Fibroblast of skin of right quadriceps (primary cell): ENCODE results near the gene SCGB3A1.

ENCODE experiments used
- DNase-seq: peaks from one replicate; pipeline ENCODE4 v3.0.0-alpha.2; 2013

The SCGB3A1 gene

GRCh38 chr5:180625125-180625790 lies 34.0 kb upstream of the SCGB3A1 start:
- DNase-seq: no peak

- DNase-seq: no peak
Observed at GRCh38 chr5:180624587-180624986, 33.3 kb upstream of the SCGB3A1 start.

- DNase-seq: no peak
Observed at GRCh38 chr5:180623844-180624243, 32.5 kb upstream of the SCGB3A1 start.

- no peak for DNase-seq
Observed at GRCh38 chr5:180623411-180623834, 32.1 kb upstream of the SCGB3A1 start.

- no peak for DNase-seq
Observed at GRCh38 chr5:180622910-180623309, 31.6 kb upstream of the SCGB3A1 start.

- no peak for DNase-seq
Observed at GRCh38 chr5:180621311-180621710, 30.0 kb upstream of the SCGB3A1 start.

- no peak for DNase-seq
Observed at GRCh38 chr5:180620014-180620413, 28.7 kb upstream of the SCGB3A1 start.

- DNase-seq: no peak
Observed at GRCh38 chr5:180619563-180619915, 28.2 kb upstream of the SCGB3A1 start.

GRCh38 chr5:180618829-180619562 lies 27.7 kb upstream of the SCGB3A1 start:
- DNase-seq: peak; percentile 54

GRCh38 chr5:180618487-180618828 lies 27.2 kb upstream of the SCGB3A1 start:
- DNase-seq: no peak

GRCh38 chr5:180613814-180614188 lies 22.5 kb upstream of the SCGB3A1 start:
- no peak for DNase-seq

- DNase-seq: no peak
Observed at GRCh38 chr5:180613188-180613813, 22.0 kb upstream of the SCGB3A1 start.

- DNase-seq: no peak
Observed at GRCh38 chr5:180612683-180613082, 21.4 kb upstream of the SCGB3A1 start.

- no peak for DNase-seq
Observed at GRCh38 chr5:180611140-180611850, 20.0 kb upstream of the SCGB3A1 start.

- DNase-seq: no peak
Observed at GRCh38 chr5:180609817-180610550, 18.7 kb upstream of the SCGB3A1 start.

GRCh38 chr5:180609386-180609785 lies 18.1 kb upstream of the SCGB3A1 start:
- DNase-seq: no peak

- DNase-seq: no peak
Observed at GRCh38 chr5:180608572-180609310, 17.4 kb upstream of the SCGB3A1 start.

GRCh38 chr5:180607861-180608571 lies 16.7 kb upstream of the SCGB3A1 start:
- no peak for DNase-seq

- DNase-seq: no peak
Observed at GRCh38 chr5:180606215-180606785, 15.0 kb upstream of the SCGB3A1 start.

- peak; percentile 31 for DNase-seq
Observed at GRCh38 chr5:180605554-180606214, 14.4 kb upstream of the SCGB3A1 start.

- no peak for DNase-seq
Observed at GRCh38 chr5:180604271-180604670, 13.0 kb upstream of the SCGB3A1 start.
